GM12878 (cell line): ENCODE measurements around the gene LMO7. TPM values are rescaled to one million over a fixed set of nuclear protein-coding genes. Genes with fewer than 3 reads are reported as not detected.

Experiments
- ATAC-seq: fragments of 200-7000 bp; cut with Tn5 transposase; 3 replicates; pipeline ENCODE4 v1.9.1; 2020; ENCODE audit warnings: mild to moderate bottlenecking, moderate library complexity
- BruUV-seq: library from RNA; stranded (reverse); fragments of 400-500 nt; replicated peaks from 2 replicates; lab custom pipeline; 2021; lab: Mats Ljungman, UMichigan
- CTCF ChIA-PET: fragments of 300-600 bp; sonication (Branson Sonifier 250); formaldehyde crosslinking; extraction: SDS; loops from one replicate; lab custom pipeline; 2021; ENCODE audit warnings: inconsistent platforms; lab: Yijun Ruan, JAX
- POLR2A ChIA-PET: fragments of 350-600 bp; formaldehyde crosslinking; extraction: SDS; loops from one replicate; lab custom pipeline; 2021; ENCODE audit warnings: inconsistent platforms; lab: Charles Lee
- RAD21 ChIA-PET: fragments of 300-600 bp; sonication (Branson Sonifier 250); formaldehyde crosslinking; loops from one replicate; lab custom pipeline; 2023; ENCODE audit warnings: antibody characterized with exemption; ENCODE audit not compliant: unreplicated experiment; lab: Charles Lee
- SMC1A ChIA-PET: fragments of 300-600 bp; sonication (Branson Sonifier 250); formaldehyde crosslinking; loops from one replicate; lab custom pipeline; 2023; ENCODE audit not compliant: unreplicated experiment, uncharacterized antibody; lab: Charles Lee
- DNase-seq: peaks from one replicate; pipeline ENCODE4 v3.0.0-alpha.2; 2011; ENCODE audit warnings: low read depth, low spot score
- FAIRE-seq: peaks from 3 replicates; lab custom pipeline; 2011; peaks lifted over from hg19 to GRCh38; lab: Jason Lieb, UNC
- H2AFZ ChIP-seq: 2 replicates; pipeline ENCODE4 v1.6.0; 2011; ENCODE audit warnings: low read depth, low read length, control low read depth; ENCODE audit not compliant: control insufficient read depth
- H3K27ac ChIP-seq: 2 replicates; pipeline ENCODE4 v1.5.1; 2011; ENCODE audit warnings: control low read depth; ENCODE audit not compliant: control insufficient read depth, insufficient read depth
- H3K27me3 ChIP-seq, 2 experiments: replicated peaks in 1 of 2; 2 replicates each; pipeline versions ENCODE4 v1.6.0 to v1.6.1; 2011; ENCODE audit warnings: low read length in 1 of 2; ENCODE audit not compliant: control insufficient read depth in 2 of 2, insufficient read depth in 2 of 2
- H3K36me3 ChIP-seq, 2 experiments: 2 replicates each; pipeline ENCODE4 v1.5.1; 2011; ENCODE audit warnings: low read length in 1 of 2; ENCODE audit not compliant: control insufficient read depth in 2 of 2, insufficient read depth in 2 of 2
- H3K4me1 ChIP-seq: 2 replicates; pipeline ENCODE4 v1.6.1; 2011; ENCODE audit warnings: mild to moderate bottlenecking, low read length, moderate library complexity, mixed read lengths; ENCODE audit not compliant: control insufficient read depth, insufficient read depth
- H3K4me2 ChIP-seq: 2 replicates; pipeline ENCODE4 v1.6.0; 2011; ENCODE audit warnings: control low read depth; ENCODE audit not compliant: control insufficient read depth, insufficient read depth
- H3K4me3 ChIP-seq: fragments of 200-600 bp; sonication (generic); 2 replicates; pipeline ENCODE4 v1.5.1; 2016
- H3K79me2 ChIP-seq: 2 replicates; pipeline ENCODE4 v1.6.0; 2011; ENCODE audit warnings: low read length; ENCODE audit not compliant: control insufficient read depth, insufficient read depth
- H3K9ac ChIP-seq: 2 replicates; pipeline ENCODE4 v1.8.0; 2011; ENCODE audit warnings: low read length, control low read depth, mixed read lengths; ENCODE audit not compliant: control insufficient read depth, insufficient read depth
- H3K9me3 ChIP-seq: replicated peaks from 3 replicates; pipeline ENCODE4 v1.5.1; 2011; ENCODE audit warnings: mild to moderate bottlenecking, low read length; ENCODE audit not compliant: control insufficient read depth, insufficient read depth
- H4K20me1 ChIP-seq: 2 replicates; pipeline ENCODE4 v1.6.0; 2011; ENCODE audit not compliant: control insufficient read depth, insufficient read depth
- BACH1 ChIP-seq: fragments of 450-650 bp; IDR thresholded peaks from 2 replicates; pipeline ENCODE4 v1.6.1; 2017; ENCODE audit warnings: mild to moderate bottlenecking, borderline replicate concordance
- DPF2 ChIP-seq: fragments of 450-650 bp; IDR thresholded peaks from 2 replicates; pipeline ENCODE4 v1.6.1; 2017; ENCODE audit warnings: mild to moderate bottlenecking
- IKZF2 ChIP-seq, 2 experiments: fragments of 450-650 bp; IDR thresholded peaks; 2 replicates each; pipeline ENCODE4 v1.6.1; 2017; ENCODE audit warnings: mild to moderate bottlenecking in 2 of 2, moderate library complexity in 2 of 2
- JUNB ChIP-seq: IDR thresholded peaks from 2 replicates; pipeline ENCODE4 v1.6.1; 2016; ENCODE audit warnings: antibody characterized with exemption, mild to moderate bottlenecking
- KAT2A ChIP-seq: conservative IDR thresholded peaks from 2 replicates; pipeline ENCODE4 v1.6.1; 2011; ENCODE audit warnings: low read depth, low read length; ENCODE audit not compliant: control insufficient read depth
- MXI1 ChIP-seq: fragments of 150-350 bp; IDR thresholded peaks from 2 replicates; pipeline ENCODE4 v1.6.1; 2011; ENCODE audit warnings: low read depth, mild to moderate bottlenecking, inconsistent platforms, low read length, improper control_type of control experiment
- RBBP5 ChIP-seq: fragments of 200-600 bp; sonication (generic); conservative IDR thresholded peaks from 2 replicates; pipeline ENCODE4 v1.6.1; 2016
- RUNX3 ChIP-seq: IDR thresholded peaks from 2 replicates; pipeline ENCODE4 v1.6.1; 2012; ENCODE audit warnings: low read length, inconsistent platforms
- STAT1 ChIP-seq: fragments of 450-650 bp; conservative IDR thresholded peaks from 2 replicates; pipeline ENCODE4 v1.6.1; 2014; ENCODE audit warnings: antibody characterized with exemption, mild to moderate bottlenecking
- STAT3 ChIP-seq: IDR thresholded peaks from 2 replicates; pipeline ENCODE4 v1.6.1; 2011; ENCODE audit warnings: low read depth, low read length, improper control_type of control experiment
- SUPT20H ChIP-seq: IDR thresholded peaks from 2 replicates; pipeline ENCODE4 v1.6.1; 2011; ENCODE audit warnings: low read depth, mild to moderate bottlenecking, low read length, moderate library complexity, borderline replicate concordance; ENCODE audit not compliant: control insufficient read depth
- TAF1 ChIP-seq: IDR thresholded peaks from 2 replicates; pipeline ENCODE4 v1.6.1; 2011; ENCODE audit warnings: mild to moderate bottlenecking, low read depth, low read length, borderline replicate concordance
- ZNF207 ChIP-seq: fragments of 450-650 bp; IDR thresholded peaks from 2 replicates; pipeline ENCODE4 v1.6.1; 2014; ENCODE audit warnings: antibody characterized with exemption, mild to moderate bottlenecking, borderline replicate concordance
- WGBS: methylation state at CpG from one replicate; pipeline ENCODE4 v1.1.6; 2016; ENCODE audit warnings: low lambda C conversion rate; ENCODE audit not compliant: insufficient replicate concordance, insufficient coverage; ENCODE audit errors: missing lambda C conversion rate; 5-methylcytosine and 5-hydroxymethylcytosine counted together
- in situ Hi-C: fragments of 300-500 bp; cut with MboI; formaldehyde crosslinking; loops from 9 replicates; pipeline ENCODE4 v1.14.3; 2018; ENCODE audit warnings: mixed read lengths
- intact Hi-C: fragments of 100-400 bp; cut with micrococcal nuclease; formaldehyde crosslinking; loops from one replicate; pipeline ENCODE4 v1.14.2; 2022; ENCODE audit not compliant: unreplicated experiment
- polyA plus RNA-seq, 11 experiments: library from polyadenylated mRNA; depleted of rRNA in 4 of 11; unstranded in 6 of 11; stranded (reverse) in 5 of 11; fragments of >200 nt; fragmentation: Nextera tagmentation in 4 of 11; fragmentation: Illumina TruSeq in 1 of 11; extraction: Ambion mirVana in 4 of 11; extraction: Trizol in 1 of 11; gene quantifications; 1 replicate in 1 of 11; 2 replicates in 10 of 11; pipeline versions ENCODE4 v1.2.1 to v1.2.3, GENCODE V29; 2011 to 2016; ENCODE audit warnings: inconsistent platforms in 2 of 11, missing spikeins in 2 of 11, low read depth in 1 of 11
- total RNA-seq, 4 experiments: library from RNA; depleted of rRNA in 3 of 4; stranded (reverse); fragments of >200 nt in 3 of 4; fragmentation: Illumina TruSeq in 1 of 4; extraction: Trizol in 1 of 4; gene quantifications; 2 replicates each; pipeline versions ENCODE4 v1.2.1 to v1.2.3, GENCODE V29; 2013 to 2021
- TF ChIP-seq, protein P1 (sequence below): IDR thresholded peaks from 2 replicates; pipeline ENCODE4 v1.6.1; 2012; ENCODE audit warnings: improper control_type of control experiment, low read depth, low read length; ENCODE audit not compliant: insufficient replicate concordance

Gene LMO7
- total and polyA plus RNA-seq, 10 of the 15 experiments (the other 5 are each of a cell fraction or from before 2014, with no cell fraction given): 8.5 to 67.8 (median 36.8) TPM

DNA sequence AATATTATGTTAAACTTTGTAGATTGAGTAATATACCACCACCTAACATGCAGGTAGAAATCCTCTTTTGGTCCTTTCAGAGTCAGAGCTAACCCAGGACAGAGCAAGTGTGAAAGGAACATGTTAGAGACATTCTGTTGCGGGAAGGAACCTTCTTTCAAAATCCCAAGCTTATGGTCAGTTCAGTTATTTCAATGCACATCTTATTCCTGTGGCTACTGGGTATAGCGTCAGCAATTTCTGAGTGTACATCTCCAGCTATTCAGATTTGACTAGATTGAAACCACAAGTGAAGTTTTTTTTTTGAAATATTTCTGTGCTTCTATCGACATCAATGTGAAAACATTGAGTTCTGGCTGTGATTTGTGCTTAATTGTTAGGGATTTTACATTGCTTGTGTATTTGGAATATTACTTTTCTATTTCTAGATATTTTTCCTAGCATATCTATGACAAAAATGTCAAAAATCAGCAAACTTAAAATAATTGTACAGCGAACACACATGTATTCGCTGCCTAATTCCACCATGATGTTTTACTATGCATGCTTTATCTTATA is 165.3 kb downstream of the LMO7 start:
- no TSS peak for BruUV-seq
- Histone ChIP-seq H3K4me2 (no peak overlapping the region), H3K79me2 (no peaks in the 10 kb centered on the region), H3K4me1 (no peaks in the 10 kb centered on the region), H2AFZ (no peak overlapping the region), H4K20me1 (no peaks in the 10 kb centered on the region), H3K4me3 (no peak overlapping the region), H3K27ac (no peak overlapping the region), H3K9ac (no peak overlapping the region), H3K36me3 (no peaks in the 10 kb centered on the region), H3K9me3 (no peaks in the 10 kb centered on the region; the same call in 2 of the 3 replicates), H3K27me3 (no peaks in the 10 kb centered on the region)
- ATAC-seq (no peak), DNase-seq (no peak), FAIRE-seq (no peak)
- ChIA-PET CTCF (interaction anchor here (0.7 to 4.8 kb wide), 2 partner anchors 105 to 537 kb away, joined by 3 to 76 read pairs; no protein-coding TSS in a partner anchor), SMC1A (interaction anchor here (0.7 to 6.6 kb wide), 5 partner anchors 10 to 113 kb away, joined by 3 to 64 read pairs (median 3); no protein-coding TSS in a partner anchor), POLR2A (no interaction called here), RAD21 (no interaction called here)
- TF ChIP-seq BACH1 (no peak), STAT1 (no peak), RUNX3 (peak; percentile 18; the same call in 1 of the 2 replicates), SUPT20H (no peak), JUNB (0 out of 2 replicates have a peak, but pooled peaks have one; percentile 10)
- in situ Hi-C loops: no loop called here
- intact Hi-C loops: no loop called here
- 99% methylated on average over 5 of the region's 5 CpGs for whole genome bisulfite sequencing

DNA sequence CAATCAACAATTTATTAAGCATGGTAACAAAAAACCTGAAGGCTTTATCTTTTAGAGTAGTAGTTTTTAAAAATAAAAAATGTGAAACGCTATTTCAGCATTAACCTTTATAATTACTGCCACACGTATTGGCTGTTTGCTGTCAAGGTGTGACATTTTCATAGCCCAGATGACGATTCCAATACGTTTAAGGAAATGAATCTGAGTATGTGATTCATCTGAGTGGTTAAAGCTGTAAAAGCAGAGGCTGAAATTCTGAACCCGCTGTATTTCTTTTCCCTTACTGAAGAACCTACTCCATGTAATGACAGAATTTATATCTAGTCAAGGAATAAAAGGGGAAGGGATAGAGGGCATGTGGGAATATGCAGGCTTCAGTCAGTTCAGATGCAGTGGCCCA is 166.0 kb downstream of the LMO7 start:
- RAD21 ChIA-PET: no interaction called here
- FAIRE-seq: no peak
- H3K4me1 ChIP-seq: no peaks in the 10 kb centered on the region
- BruUV-seq: no TSS peak
- H2AFZ ChIP-seq: no peak overlapping the region
- H3K4me2 ChIP-seq: no peak overlapping the region
- DNase-seq: no peak
- POLR2A ChIA-PET: no interaction called here
- no peak for ATAC-seq
- H3K79me2 ChIP-seq: no peaks in the 10 kb centered on the region
- H3K9me3 ChIP-seq: no peaks in the 10 kb centered on the region; the same call in 2 of the 3 replicates
- H3K27ac ChIP-seq: no peak overlapping the region
- H3K27me3 ChIP-seq: no peaks in the 10 kb centered on the region
- WGBS: over 99% methylated on average over 5 of the region's 5 CpGs
- intact Hi-C loops (no loop called here), in situ Hi-C loops (no loop called here)
- no peak overlapping the region for H3K9ac ChIP-seq
- SMC1A ChIA-PET: interaction anchor here (6.6 kb wide), 1 partner anchor 106 kb away, joined by 64 read pairs; no protein-coding TSS in a partner anchor
- no peaks in the 10 kb centered on the region for H3K36me3 ChIP-seq
- CTCF ChIA-PET: interaction anchor here (2.1 kb wide), 1 partner anchor 106 kb away, joined by 14 read pairs; no protein-coding TSS in a partner anchor
- H3K4me3 ChIP-seq: no peak overlapping the region
- no peaks in the 10 kb centered on the region for H4K20me1 ChIP-seq
- TF ChIP-seq DPF2: no peak
- TF ChIP-seq KAT2A: no peak
- TF ChIP-seq RBBP5: no peak
- TF ChIP-seq MXI1: no peak
- TF ChIP-seq TAF1: no peak
- TF ChIP-seq STAT3: no peak
- no peak for TF ChIP-seq IKZF2 (IDR thresholded peaks at IDR 0.05)
- TF ChIP-seq ZNF207: no peak
- TF ChIP-seq, protein P1, sequence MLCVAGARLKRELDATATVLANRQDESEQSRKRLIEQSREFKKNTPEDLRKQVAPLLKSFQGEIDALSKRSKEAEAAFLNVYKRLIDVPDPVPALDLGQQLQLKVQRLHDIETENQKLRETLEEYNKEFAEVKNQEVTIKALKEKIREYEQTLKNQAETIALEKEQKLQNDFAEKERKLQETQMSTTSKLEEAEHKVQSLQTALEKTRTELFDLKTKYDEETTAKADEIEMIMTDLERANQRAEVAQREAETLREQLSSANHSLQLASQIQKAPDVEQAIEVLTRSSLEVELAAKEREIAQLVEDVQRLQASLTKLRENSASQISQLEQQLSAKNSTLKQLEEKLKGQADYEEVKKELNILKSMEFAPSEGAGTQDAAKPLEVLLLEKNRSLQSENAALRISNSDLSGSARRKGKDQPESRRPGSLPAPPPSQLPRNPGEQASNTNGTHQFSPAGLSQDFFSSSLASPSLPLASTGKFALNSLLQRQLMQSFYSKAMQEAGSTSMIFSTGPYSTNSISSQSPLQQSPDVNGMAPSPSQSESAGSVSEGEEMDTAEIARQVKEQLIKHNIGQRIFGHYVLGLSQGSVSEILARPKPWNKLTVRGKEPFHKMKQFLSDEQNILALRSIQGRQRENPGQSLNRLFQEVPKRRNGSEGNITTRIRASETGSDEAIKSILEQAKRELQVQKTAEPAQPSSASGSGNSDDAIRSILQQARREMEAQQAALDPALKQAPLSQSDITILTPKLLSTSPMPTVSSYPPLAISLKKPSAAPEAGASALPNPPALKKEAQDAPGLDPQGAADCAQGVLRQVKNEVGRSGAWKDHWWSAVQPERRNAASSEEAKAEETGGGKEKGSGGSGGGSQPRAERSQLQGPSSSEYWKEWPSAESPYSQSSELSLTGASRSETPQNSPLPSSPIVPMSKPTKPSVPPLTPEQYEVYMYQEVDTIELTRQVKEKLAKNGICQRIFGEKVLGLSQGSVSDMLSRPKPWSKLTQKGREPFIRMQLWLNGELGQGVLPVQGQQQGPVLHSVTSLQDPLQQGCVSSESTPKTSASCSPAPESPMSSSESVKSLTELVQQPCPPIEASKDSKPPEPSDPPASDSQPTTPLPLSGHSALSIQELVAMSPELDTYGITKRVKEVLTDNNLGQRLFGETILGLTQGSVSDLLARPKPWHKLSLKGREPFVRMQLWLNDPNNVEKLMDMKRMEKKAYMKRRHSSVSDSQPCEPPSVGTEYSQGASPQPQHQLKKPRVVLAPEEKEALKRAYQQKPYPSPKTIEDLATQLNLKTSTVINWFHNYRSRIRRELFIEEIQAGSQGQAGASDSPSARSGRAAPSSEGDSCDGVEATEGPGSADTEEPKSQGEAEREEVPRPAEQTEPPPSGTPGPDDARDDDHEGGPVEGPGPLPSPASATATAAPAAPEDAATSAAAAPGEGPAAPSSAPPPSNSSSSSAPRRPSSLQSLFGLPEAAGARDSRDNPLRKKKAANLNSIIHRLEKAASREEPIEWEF: no peak
